Epithelial cell of proximal tubule (primary cell): ENCODE data around the gene SLC37A1. TPM values are rescaled to one million over a fixed set of nuclear protein-coding genes. Genes with fewer than 3 reads are reported as not detected.

Source experiments
- DNase-seq: peaks from one replicate; pipeline ENCODE4 v3.0.0-alpha.2; 2011; ENCODE audit warnings: low read depth
- H3K4me3 ChIP-seq: 2 replicates; pipeline ENCODE4 v1.5.1; 2011; ENCODE audit warnings: low read depth, mild to moderate bottlenecking, low read length
- total RNA-seq: library from RNA; depleted of rRNA; stranded (reverse); fragments of >200 nt; gene quantifications from 2 replicates; pipeline ENCODE4 v1.2.3, GENCODE V29; 2015
- TF ChIP-seq, protein P1 (sequence below): conservative IDR thresholded peaks from 2 replicates; pipeline ENCODE4 v1.5.1; 2012; ENCODE audit warnings: low read depth, mild to moderate bottlenecking, low read length

Gene SLC37A1
- total RNA-seq, 1 donor from 2014 or later: 16.4 TPM

DNA sequence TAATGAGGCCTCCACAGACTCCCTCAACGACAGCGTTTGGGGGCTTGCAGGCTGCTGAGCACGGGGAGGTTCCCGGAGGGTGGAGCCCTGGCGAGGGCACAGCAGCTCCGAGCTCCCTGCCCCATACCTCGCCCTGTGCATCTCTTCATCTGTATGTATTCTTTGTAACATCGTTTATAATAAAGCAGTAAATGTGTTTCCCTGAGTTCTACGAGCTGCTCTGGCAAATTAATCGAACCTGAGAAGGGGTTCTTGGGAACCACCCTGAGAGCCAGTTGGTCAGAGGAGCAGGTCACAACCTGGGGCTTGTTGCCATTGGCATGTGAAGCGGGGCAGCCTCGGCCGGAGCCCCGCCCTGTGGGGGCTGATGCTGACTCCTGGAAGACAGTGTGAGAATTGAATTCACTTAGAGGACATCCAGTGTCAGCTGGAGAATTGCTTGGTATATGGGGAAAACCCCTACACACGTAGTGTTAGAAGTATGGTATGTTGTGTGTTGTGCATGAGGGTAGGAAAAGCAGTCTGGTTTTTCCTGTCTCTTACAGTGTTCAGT lies 11.5 kb downstream of the SLC37A1 start:
- no peak overlapping the region for H3K4me3 ChIP-seq
- TF ChIP-seq, protein P1, sequence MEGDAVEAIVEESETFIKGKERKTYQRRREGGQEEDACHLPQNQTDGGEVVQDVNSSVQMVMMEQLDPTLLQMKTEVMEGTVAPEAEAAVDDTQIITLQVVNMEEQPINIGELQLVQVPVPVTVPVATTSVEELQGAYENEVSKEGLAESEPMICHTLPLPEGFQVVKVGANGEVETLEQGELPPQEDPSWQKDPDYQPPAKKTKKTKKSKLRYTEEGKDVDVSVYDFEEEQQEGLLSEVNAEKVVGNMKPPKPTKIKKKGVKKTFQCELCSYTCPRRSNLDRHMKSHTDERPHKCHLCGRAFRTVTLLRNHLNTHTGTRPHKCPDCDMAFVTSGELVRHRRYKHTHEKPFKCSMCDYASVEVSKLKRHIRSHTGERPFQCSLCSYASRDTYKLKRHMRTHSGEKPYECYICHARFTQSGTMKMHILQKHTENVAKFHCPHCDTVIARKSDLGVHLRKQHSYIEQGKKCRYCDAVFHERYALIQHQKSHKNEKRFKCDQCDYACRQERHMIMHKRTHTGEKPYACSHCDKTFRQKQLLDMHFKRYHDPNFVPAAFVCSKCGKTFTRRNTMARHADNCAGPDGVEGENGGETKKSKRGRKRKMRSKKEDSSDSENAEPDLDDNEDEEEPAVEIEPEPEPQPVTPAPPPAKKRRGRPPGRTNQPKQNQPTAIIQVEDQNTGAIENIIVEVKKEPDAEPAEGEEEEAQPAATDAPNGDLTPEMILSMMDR: no peak
- no peak for DNase-seq

DNA sequence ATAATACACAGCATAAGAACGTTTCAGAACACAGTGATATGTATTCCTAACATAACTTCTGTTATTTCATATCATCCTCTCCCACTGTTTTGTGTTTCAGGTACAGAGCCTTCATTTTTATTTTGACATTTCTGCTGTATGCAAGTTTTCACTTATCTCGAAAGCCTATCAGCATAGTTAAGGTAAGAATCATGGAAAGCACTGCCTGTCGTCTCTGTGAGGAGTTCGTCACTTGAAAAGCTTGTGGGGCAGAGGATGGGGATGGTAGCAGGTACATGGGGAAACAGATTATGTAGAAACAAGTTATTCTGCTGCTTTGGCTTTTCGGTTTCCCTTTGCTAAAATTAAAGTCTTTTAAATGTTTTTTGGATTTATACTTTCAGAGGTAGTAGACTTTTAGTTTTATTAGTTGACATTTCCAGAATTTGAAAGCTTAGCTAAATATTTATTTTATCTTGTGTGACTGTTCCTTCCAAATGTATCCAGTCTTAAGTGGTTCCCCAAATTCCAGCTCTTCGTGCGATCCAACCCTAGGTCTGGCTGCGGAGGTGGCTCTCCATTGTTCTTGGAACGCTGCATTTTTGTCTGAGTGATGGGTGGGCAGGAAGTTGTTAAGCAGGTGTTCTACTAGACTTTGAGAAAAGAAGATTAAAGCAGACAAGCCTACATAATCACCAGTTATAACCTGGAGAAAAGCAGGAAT lies 12.2 kb downstream of the SLC37A1 start:
- TF ChIP-seq, protein P1: no peak
- no peak overlapping the region for H3K4me3 ChIP-seq
- DNase-seq: no peak

DNA sequence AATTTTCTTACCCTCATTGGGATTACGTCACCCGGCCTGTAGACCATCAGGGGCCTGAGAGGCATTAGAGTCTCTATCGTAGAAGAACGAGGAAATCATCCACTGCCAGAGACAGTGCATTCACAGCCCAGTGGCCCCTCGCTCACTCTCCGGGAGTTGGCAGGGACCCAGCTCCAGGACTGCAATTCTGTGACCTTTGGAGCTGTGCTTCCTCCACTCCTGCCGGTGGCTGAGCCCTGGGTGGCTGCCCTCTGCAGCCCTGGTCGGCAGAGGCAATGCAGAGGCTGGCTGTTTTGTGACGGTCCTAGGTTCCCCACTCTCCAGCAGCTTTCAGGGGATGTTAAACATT lies 12.7 kb downstream of the SLC37A1 start:
- TF ChIP-seq, protein P1: no peak
- H3K4me3 ChIP-seq: no peak overlapping the region
- no peak for DNase-seq

DNA sequence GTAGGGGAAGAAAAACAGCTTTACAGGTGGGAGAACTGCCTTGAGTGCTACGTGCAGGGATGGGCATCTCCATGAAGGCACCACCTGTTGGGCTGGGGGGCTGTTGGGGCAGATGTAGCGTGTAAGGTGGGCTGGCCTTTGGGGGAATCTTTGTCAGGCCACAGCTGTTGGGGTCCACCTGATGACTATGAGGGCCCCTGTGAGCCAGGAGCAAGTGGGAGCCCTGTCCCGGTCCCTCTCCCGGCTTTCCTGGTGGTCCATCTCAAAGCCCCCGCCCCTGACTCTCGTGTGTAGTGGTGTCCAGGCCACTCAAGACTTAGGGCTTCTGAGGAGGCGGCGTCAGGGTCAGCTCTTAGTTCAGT lies 13.5 kb downstream of the SLC37A1 start:
- no peak for DNase-seq
- TF ChIP-seq, protein P1: no peak
- H3K4me3 ChIP-seq: no peak overlapping the region

DNA sequence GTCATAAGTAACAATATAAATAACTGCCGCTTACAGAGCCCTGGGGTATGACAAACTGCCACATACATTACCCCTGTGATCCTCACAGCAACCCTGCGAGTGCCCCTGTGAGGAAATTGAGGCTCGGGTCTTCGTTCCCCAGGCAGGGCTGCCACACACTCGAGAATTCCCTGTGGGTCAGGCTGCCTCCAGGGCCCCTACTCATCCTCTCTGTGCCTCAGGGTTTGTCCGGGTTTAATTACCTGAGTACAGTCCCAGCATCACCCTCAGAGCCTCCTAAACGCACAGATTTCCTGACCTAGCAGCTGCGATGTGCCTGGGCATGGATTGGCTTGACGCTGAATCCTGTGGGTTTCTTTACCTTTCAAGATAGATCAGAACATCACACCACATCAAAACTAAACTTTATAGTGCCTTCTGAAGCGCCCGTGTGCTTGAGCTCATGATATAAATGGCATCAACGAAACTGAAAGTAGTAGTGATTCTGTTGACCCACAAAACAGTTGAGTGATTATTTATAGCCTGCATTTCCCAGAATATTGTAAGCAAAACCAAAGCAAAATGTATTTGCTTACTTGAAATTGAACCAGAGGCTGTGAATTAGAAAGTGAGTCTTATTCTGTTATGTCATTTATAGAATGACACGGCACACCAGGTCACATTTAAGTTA lies 14.0 kb downstream of the SLC37A1 start:
- TF ChIP-seq, protein P1: no peak
- H3K4me3 ChIP-seq: no peak overlapping the region
- DNase-seq: no peak

DNA sequence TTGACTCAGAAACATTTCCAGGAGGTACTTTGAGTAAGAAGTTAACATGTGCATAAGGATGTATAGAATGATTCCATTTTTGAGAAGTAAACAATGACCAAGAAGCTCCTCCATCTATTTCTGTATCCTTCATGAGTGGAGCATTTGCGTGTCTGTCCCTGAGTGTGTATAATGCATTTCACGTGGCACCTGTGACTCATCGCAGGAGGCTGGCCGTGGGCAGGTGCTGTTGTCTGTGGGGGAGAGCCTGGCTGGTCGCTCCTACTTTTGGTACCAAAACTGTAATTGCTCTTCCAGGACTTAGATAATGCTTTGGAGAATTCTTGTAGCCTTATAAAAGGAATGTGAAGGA lies 16.5 kb downstream of the SLC37A1 start:
- DNase-seq: no peak
- TF ChIP-seq, protein P1: no peak
- no peak overlapping the region for H3K4me3 ChIP-seq

DNA sequence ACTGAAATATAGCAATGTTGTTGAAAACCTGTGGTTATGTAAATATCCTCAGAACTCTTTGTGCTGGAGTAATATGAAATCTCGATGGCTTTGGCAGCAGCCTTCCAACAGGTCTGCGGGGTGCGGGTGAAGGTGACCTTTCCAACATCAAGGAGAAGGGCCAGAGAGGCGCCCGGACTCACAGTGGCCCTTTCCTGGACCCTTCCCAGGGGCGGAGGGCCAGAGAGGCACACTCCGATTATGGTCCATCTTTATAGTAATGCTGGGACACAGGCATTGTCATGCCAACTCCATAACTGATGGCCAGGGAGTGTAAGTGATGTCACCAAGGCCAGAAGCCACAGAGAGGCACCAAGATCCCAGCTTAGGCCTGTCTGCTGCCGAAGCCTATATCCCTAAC lies 18.1 kb downstream of the SLC37A1 start:
- no peak for DNase-seq
- no peak overlapping the region for H3K4me3 ChIP-seq
- TF ChIP-seq, protein P1: no peak
